Measurements from ENCODE around the gene MRFAP1L1. TPM values are rescaled to one million over a fixed set of nuclear protein-coding genes. Genes with fewer than 3 reads are reported as not detected.

MRFAP1L1 gene
- total RNA-seq, 4 donors from 2014 or later: 38.2 to 54.2 (median 44.6) TPM

DNA sequence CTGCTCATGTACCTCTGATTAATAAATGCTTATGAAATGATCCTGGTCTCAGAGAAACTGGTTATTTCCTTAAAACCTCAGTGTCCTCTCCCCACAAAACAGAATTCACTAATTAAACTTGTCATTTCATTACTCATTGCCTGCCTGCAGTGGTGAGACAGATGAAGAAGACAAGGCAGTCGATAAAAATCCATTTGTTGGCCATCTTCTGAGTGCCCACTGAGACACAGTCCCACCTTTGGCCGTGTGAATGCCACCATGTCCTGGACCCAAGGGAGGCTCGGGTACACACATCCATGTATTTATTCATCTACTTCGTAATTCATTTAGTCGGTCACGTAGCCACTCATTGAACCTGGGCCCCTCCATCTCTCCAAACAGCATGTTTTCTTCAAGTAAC, 12.5 kb downstream of the MRFAP1L1 start:
- TF ChIP-seq, protein P1, sequence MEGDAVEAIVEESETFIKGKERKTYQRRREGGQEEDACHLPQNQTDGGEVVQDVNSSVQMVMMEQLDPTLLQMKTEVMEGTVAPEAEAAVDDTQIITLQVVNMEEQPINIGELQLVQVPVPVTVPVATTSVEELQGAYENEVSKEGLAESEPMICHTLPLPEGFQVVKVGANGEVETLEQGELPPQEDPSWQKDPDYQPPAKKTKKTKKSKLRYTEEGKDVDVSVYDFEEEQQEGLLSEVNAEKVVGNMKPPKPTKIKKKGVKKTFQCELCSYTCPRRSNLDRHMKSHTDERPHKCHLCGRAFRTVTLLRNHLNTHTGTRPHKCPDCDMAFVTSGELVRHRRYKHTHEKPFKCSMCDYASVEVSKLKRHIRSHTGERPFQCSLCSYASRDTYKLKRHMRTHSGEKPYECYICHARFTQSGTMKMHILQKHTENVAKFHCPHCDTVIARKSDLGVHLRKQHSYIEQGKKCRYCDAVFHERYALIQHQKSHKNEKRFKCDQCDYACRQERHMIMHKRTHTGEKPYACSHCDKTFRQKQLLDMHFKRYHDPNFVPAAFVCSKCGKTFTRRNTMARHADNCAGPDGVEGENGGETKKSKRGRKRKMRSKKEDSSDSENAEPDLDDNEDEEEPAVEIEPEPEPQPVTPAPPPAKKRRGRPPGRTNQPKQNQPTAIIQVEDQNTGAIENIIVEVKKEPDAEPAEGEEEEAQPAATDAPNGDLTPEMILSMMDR (IDR thresholded peaks at IDR 0.05; ENCODE audit: low read depth): no peak

DNA sequence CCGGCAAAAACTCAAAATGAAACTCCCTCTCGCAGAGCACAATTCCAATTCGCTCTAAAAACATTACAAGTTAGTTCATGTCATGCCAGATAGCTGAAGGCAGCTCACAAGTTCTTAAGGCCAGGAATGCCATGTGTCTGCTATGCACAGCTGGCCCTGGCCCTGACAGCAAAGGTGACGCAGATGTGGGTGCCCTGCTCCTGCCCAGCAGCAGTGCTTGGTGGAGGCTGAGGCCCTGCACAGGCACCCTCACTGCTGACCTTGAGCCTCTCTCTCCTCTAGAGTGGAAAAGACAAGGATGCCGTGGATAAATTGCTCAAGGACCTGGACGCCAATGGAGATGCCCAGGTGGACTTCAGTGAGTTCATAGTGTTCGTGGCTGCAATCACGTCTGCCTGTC, 13.1 kb downstream of the MRFAP1L1 start:
- TF ChIP-seq, protein P1 (IDR thresholded peaks at IDR 0.05; ENCODE audit: low read depth): no peak

DNA sequence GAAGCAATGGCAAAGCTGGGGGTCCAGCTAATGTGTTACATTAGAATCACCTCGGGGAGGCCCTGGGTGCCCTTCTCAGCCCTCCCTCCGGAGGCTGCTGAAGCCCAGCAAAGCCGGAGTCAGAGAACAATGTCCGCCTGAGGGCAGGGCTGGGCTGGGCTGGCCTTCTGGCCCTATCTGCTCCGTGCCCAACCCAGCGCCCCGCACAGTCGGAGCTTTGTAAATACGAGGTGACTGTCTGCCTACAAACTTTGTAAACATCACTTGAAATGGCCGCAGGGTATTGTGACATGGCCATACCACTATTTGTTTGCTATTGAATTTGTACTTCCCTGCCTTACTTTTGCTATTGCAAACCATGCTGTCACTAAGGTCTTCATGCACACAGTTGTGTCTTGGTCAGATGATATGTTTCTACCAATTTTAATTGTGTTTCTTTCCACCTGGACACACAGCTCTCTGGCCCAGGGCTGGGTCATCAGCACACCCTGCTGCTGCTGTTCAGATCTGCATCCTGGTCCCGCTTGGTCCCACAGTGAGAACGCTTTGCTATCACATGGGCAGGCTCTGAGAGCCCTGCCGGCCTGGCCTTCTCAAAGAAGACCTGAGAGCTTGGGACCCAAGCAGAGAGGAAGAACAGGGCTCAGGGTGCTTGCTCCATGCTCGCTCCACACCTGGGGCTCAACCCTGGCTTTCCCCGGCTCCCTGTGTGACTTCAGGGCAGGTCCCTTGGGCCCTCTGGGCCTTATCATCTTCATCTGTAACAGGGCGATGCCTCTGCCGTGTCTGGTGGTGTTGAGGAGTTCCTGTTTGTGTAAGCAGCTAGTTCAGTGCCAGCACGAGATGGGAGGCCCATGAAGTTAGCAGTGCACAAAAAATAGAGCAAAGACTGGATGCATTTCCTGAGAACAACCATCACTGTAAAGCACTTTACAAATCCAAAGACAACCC, 13.7 kb downstream of the MRFAP1L1 start:
- TF ChIP-seq, protein P1 (IDR thresholded peaks at IDR 0.05; ENCODE audit: low read depth): no peak

DNA sequence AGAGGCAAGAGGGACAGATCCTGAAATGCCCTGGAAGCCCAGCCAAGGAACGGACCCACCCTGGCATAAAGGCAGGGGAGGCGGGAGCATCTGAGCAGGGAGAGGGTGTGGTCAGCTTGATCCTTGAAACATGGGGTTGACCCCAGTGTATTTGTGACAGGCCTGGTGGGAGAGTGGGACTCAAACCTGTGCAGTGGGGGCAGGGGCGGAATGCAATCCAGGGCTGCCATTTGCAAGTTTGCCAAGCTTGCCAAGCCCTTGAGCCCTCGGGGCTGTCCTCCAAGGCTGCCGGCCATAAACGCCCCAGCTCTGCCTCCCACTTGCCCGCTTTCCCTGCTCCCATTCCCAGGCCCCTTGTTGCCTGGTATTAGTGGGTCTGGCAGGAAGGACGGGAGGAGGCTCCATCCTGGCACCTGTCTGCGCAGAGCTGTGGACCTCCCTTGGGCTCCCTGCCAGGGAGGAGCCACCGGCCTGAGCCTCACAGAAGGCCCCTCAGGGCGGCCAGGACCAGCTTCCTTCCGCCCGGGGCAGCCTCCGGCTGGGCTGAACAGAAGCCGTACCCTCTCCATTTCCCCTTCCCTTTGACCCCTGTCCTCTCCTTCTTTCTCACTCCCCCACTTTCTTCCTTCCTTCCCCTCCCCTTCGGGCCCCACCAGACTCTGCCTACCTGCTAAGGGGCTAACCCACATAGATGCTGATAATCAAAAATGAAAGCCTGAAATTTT, 15.3 kb downstream of the MRFAP1L1 start:
- TF ChIP-seq, protein P1 (IDR thresholded peaks at IDR 0.05; ENCODE audit: low read depth): no peak

DNA sequence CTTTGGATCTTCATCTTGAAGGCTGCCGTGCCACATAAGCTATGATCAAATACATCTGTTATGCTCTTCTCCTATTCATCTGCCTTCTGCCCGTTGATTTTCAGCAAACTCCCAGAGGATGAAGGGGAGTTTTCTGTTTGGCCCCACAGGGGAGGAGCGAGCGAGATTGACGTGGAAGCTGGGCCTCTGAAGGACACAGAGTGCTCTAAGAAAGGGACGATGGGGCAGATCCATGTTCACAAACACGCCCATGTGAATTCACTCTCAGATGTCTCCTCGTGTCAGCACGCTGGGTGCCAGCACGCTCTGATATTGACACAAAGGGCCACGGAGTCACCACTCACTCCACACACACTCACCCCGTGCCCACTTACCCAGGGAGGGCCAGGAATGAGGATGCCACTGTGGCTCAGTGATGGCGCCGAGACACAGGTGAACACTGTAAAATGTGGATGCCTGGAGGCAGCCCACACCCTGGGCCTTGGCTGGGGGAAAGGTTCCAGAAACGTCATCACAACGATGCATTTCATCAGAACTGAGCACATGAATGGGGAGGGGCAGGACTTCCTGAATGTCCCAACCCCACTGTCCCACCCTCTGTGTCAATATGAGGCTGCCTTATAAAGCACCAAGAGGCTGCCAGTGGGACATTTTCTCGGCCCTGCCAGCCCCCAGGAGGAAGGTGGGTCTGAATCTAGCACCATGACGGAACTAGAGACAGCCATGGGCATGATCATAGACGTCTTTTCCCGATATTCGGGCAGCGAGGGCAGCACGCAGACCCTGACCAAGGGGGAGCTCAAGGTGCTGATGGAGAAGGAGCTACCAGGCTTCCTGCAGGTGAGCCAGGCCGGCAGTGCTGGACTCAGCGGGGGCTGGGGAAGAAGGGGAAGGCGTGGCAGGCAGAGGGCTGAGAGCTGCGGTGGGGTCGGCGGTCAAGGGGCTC, 16.2 kb downstream of the MRFAP1L1 start, which contains the start of gene S100P:
TSS of gene S100P (plus strand) at position 648 of the 946 bp plus-strand sequence. CDS start at position 703, 55 bp downstream.
- TF ChIP-seq, protein P1 (IDR thresholded peaks at IDR 0.05; ENCODE audit: low read depth): no peak

DNA sequence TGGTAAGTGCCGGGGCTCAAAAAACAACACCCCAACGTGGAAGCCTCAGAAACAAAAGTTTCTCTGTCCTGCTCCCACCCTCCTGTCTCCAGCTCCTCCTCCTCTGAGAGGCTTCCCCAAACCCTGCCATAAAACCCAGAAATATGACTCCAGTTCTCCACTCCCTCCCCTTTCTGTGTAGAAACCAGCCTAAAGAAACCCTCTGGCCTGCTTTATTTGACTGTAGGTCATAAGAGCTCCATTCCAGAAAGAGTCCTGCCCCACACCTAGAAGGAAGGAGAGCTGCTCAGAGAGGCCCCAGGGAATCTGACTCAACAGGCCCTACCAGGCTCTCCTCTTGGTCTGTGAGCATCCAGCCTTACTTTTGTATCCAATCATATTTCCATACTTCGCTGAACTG, 16.9 kb downstream of the MRFAP1L1 start:
- TF ChIP-seq, protein P1 (IDR thresholded peaks at IDR 0.05; ENCODE audit: low read depth): no peak

All from subcutaneous adipose tissue (tissue), 4 donors.